ENCODE measurements around the gene PLVAP.

Gene PLVAP

GRCh38 chr19:17321655-17322489 is 55.3 kb downstream of the PLVAP start:
- no peak for DNase-seq (ENCODE audit: low read depth)

GRCh38 chr19:17320435-17320834 is 56.7 kb downstream of the PLVAP start:
- no peak for DNase-seq (ENCODE audit: low read depth)

- DNase-seq (ENCODE audit: low read depth): no peak
Observed at GRCh38 chr19:17319473-17320238, 57.5 kb downstream of the PLVAP start.

GRCh38 chr19:17318966-17319365 is 58.2 kb downstream of the PLVAP start:
- no peak for DNase-seq (ENCODE audit: low read depth)

GRCh38 chr19:17314007-17314593 is 63.0 kb downstream of the PLVAP start:
- DNase-seq (ENCODE audit: low read depth): no peak

GRCh38 chr19:17312189-17313113 is 64.7 kb downstream of the PLVAP start:
- DNase-seq (ENCODE audit: low read depth): no peak

- DNase-seq (ENCODE audit: low read depth): no peak
Observed at GRCh38 chr19:17311455-17312188, 65.5 kb downstream of the PLVAP start.

GRCh38 chr19:17309965-17310461 is 67.1 kb downstream of the PLVAP start:
- DNase-seq (ENCODE audit: low read depth): no peak

GRCh38 chr19:17309198-17309964 is 67.8 kb downstream of the PLVAP start, which contains the start of gene DDA1:
Gene DDA1, plus strand, starts transcription at chr19:17309563. Its CDS starts 92 bp downstream, at chr19:17309655.
- peak; percentile 97 for DNase-seq (ENCODE audit: low read depth)

- DNase-seq (ENCODE audit: low read depth): no peak
Observed at GRCh38 chr19:17307876-17308377, 69.2 kb downstream of the PLVAP start.

GRCh38 chr19:17306285-17306714 is 70.8 kb downstream of the PLVAP start:
- no peak for DNase-seq (ENCODE audit: low read depth)

- DNase-seq (ENCODE audit: low read depth): peak; percentile 95
Observed at GRCh38 chr19:17305517-17306284, 71.4 kb downstream of the PLVAP start, which contains the start of gene MRPL34. Gene MRPL34, plus strand, starts transcription at chr19:17305872. Its CDS starts 21 bp downstream, at chr19:17305893.

GRCh38 chr19:17305216-17305516 is 72.0 kb downstream of the PLVAP start:
- no peak for DNase-seq (ENCODE audit: low read depth)

GRCh38 chr19:17304386-17305215 is 72.5 kb downstream of the PLVAP start:
- no peak for DNase-seq (ENCODE audit: low read depth)

GRCh38 chr19:17303940-17304267 is 73.2 kb downstream of the PLVAP start:
- no peak for DNase-seq (ENCODE audit: low read depth)

GRCh38 chr19:17303167-17303939 is 73.8 kb downstream of the PLVAP start, which contains the start of gene ABHD8:
Gene ABHD8, minus strand, starts transcription at chr19:17303425. Its CDS starts 1,809 bp downstream, at chr19:17301616.
- DNase-seq (ENCODE audit: low read depth): peak; percentile 78
